Liver (tissue), 3 donors: ENCODE measurements around the gene ZFP57.
A peak's percentile ranks its signal among the peaks of the same experiment; 100 is the strongest.

Experiments used
- ATF3 ChIP-seq: IDR thresholded peaks from 2 replicates; pipeline ENCODE4 v1.6.1; 2016; ENCODE audit warnings: antibody characterized with exemption
- CTCF ChIP-seq: fragments of 150-350 bp; IDR thresholded peaks from 2 replicates; pipeline ENCODE4 v1.5.1; 2017; ENCODE audit warnings: improper control_type of control experiment, low read depth, low read length; ENCODE audit not compliant: missing input control
- FOXA1 ChIP-seq: IDR thresholded peaks from 2 replicates; pipeline ENCODE4 v1.6.1; 2016; ENCODE audit warnings: antibody characterized with exemption
- GABPA ChIP-seq, 2 donors: IDR thresholded peaks in 1 of 2; conservative IDR thresholded peaks in 1 of 2; 2 replicates each; pipeline ENCODE4 v1.6.1; 2016; ENCODE audit warnings: antibody characterized with exemption in 2 of 2, mild to moderate bottlenecking in 1 of 2, moderate library complexity in 1 of 2
- HNF4A ChIP-seq, 2 donors: conservative IDR thresholded peaks; 2 replicates each; pipeline ENCODE4 v1.6.1; 2016; ENCODE audit warnings: antibody characterized with exemption in 2 of 2, mild to moderate bottlenecking in 2 of 2
- JUND ChIP-seq, 2 donors: IDR thresholded peaks; 2 replicates each; pipeline ENCODE4 v1.6.1; 2016; ENCODE audit warnings: antibody characterized with exemption in 2 of 2
- RAD21 ChIP-seq, 2 donors: IDR thresholded peaks; 2 replicates each; pipeline ENCODE4 v1.6.1; 2016; ENCODE audit warnings: antibody characterized with exemption in 2 of 2, mild to moderate bottlenecking in 2 of 2
- REST ChIP-seq: IDR thresholded peaks from 2 replicates; pipeline ENCODE4 v1.6.1; 2016; ENCODE audit warnings: antibody characterized with exemption, mild to moderate bottlenecking
- TAF1 ChIP-seq: conservative IDR thresholded peaks from 2 replicates; pipeline ENCODE4 v1.6.1; 2016; ENCODE audit warnings: antibody characterized with exemption, mild to moderate bottlenecking
- ZBTB33 ChIP-seq: IDR thresholded peaks from 2 replicates; pipeline ENCODE4 v1.6.1; 2016; ENCODE audit warnings: antibody characterized with exemption
- donor health status: healthy.
- donor health status: healthy.

GRCh38 chr6:29651413-29652197 lies 29.3 kb downstream of the ZFP57 start:
- TF ChIP-seq ZBTB33 (no peak), CTCF (peak; percentile 55), GABPA (IDR thresholded peaks at IDR 0.05 in 1 of 2, conservative IDR thresholded peaks at IDR 0.05 in 1 of 2) (no peak), RAD21 (IDR thresholded peaks at IDR 0.05) (peak; percentile 35 to 62), ATF3 (no peak), JUND (IDR thresholded peaks at IDR 0.05) (no peak), FOXA1 (no peak), TAF1 (no peak), HNF4A (conservative IDR thresholded peaks at IDR 0.05) (no peak), REST (no peak)
